D721Med (cell line): ENCODE measurements around the gene KCND3.

ENCODE experiments used
- DNase-seq: peaks from one replicate; pipeline ENCODE4 v3.0.0; 2011; ENCODE audit warnings: low spot score; ENCODE audit not compliant: insufficient read length
- FAIRE-seq: peaks from 2 replicates; lab custom pipeline; 2011; peaks lifted over from hg19 to GRCh38; lab: Jason Lieb, UNC
- CTCF ChIP-seq: IDR thresholded peaks from 2 replicates; pipeline ENCODE4 v1.5.1; 2012; ENCODE audit warnings: mild to moderate bottlenecking, control low read depth; ENCODE audit not compliant: insufficient read depth; ENCODE audit errors: missing control alignments

KCND3 gene

GRCh38 chr1:111990026-111990877, 784 bp upstream of the KCND3 start:
- DNase-seq (no peak), FAIRE-seq (no peak)
- no peak for TF ChIP-seq CTCF

DNA sequence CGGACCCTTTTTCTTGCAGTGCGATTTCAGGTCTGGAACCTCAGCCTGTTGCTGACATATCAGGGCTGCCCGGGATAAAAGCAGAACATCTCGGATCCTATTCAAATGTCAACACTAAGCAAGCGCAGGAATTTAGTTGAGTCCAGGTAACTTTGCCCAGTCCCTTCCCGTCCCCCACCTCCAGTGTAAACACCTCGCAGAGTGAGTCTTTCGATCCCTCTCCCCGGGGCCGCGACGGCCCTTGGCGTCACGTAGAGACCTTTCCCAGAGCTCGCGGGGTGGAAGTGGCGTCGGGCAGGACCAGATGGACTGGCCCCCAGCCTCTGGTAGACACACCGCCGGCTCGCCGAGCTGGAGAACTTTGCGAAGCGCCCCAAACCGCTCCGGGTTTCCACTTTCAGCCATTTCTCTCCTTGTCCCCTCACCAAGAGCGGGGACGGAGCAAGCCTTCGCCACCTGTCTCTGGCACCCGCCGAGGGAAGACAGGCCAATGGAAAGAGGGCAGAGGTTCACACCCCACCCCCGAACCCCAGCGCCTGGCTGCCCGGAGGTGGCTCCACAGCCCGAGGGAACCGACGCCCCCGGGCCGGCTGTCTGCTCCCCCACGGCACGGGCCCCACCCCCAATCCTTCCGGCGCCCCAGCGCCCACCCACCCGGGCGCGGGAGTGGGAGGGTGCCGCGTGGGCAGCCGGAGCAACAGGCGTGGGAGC, 570 bp downstream of the KCND3 start:
- DNase-seq: no peak
- FAIRE-seq: no peak
- no peak for TF ChIP-seq CTCF

DNA sequence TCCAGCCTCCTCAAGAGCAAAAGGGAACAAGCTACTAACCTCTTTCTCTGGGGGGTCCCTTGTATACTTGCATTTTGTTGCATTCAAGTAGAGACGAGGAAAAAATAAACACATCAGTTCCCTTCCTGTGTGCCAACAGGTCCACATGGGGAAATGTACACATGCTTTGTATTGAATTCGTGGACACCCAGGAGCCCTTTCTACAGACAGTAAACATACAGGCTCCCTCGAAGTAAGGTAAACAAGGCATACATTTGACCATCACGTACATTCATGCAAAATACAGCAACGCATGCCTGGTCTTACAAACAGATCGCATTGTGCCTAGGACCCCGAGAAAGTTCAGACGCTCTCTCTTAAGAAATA, 1.1 kb downstream of the KCND3 start:
- DNase-seq (no peak), FAIRE-seq (no peak)
- no peak for TF ChIP-seq CTCF

- FAIRE-seq: no peak
- no peak for DNase-seq
- TF ChIP-seq CTCF: no peak
Measured at GRCh38 chr1:111987502-111987901, 2.0 kb downstream of the KCND3 start.

GRCh38 chr1:111983500-111983899, 6.0 kb downstream of the KCND3 start:
- no peak for FAIRE-seq
- no peak for DNase-seq
- no peak for TF ChIP-seq CTCF

DNA sequence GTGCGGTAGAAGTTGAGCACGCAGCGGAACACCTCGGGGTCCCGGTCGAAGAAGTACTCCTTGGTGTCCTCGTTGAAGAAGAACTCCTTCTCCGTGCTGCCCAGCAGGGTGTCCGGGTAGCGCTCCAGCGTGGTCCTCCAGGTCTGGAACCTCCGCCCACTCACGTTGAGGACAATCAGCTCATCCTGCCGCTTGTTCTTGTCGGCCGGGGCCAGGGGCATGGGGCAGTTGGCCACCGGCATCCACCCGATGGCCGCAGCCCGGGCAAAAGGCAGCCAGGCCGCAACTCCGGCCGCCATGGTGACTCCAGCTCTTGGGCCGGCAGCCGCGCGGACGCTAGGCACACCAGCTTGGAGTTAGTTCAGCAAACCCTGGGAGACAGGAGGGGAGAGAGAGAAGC, 7.0 kb downstream of the KCND3 start:
- TF ChIP-seq CTCF: no peak
- DNase-seq (no peak), FAIRE-seq (no peak)

- no peak for TF ChIP-seq CTCF
- FAIRE-seq (no peak), DNase-seq (no peak)
Measured at GRCh38 chr1:111981871-111982270, 7.6 kb downstream of the KCND3 start.
